COLO668 (cell line): Measurements from ENCODE around the gene ZBP1.

ENCODE experiments used
- DNase-seq: peaks from one replicate; lab custom pipeline; 2025; ENCODE audit not compliant: unreplicated experiment; lab: John Stamatoyannopoulos, UW

Gene ZBP1

DNA sequence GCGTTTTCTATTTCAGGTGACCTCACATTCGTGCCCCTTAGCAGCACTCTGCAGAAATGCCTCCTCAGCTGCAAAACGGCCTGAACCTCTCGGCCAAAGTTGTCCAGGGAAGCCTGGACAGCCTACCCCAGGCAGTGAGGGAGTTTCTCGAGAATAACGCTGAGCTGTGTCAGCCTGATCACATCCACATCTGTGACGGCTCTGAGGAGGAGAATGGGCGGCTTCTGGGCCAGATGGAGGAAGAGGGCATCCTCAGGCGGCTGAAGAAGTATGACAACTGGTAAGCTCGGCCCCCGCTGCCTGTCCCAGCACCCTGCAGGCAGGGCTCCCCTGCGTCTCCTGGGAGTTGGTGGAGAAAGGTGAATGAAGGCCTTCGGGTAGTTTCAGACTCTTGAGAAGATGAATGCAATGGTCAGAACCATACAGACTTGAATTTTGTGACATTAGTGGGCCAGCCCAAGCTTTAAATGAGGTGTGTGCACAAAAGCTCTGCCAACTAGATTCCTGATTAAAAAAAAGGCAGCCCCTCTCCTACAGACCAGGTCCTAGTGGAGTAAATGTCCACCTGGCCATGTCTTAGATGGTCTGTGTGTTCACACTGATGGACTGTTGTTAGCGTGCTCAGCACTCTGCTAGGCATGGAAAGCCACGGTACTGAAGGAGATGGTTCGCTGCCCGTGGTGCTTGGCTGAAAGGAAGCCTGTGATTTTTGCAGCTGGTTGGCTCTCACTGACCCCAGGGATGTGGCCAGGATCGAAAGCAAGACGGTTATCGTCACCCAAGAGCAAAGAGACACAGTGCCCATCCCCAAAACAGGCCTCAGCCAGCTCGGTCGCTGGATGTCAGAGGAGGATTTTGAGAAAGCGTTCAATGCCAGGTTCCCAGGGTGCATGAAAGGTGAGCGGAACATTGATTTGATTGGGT is 58.6 kb downstream of the ZBP1 start:
- DNase-seq = no peak

- DNase-seq = no peak
Measured at GRCh38 chr20:57560554-57561355, 59.5 kb downstream of the ZBP1 start, which contains the start of gene PCK1. Gene PCK1 (plus strand): TSS chr20:57561110. CDS start chr20:57561412, 302 bp downstream.

GRCh38 chr20:57559658-57560553 is 60.3 kb downstream of the ZBP1 start:
- no peak for DNase-seq

DNA sequence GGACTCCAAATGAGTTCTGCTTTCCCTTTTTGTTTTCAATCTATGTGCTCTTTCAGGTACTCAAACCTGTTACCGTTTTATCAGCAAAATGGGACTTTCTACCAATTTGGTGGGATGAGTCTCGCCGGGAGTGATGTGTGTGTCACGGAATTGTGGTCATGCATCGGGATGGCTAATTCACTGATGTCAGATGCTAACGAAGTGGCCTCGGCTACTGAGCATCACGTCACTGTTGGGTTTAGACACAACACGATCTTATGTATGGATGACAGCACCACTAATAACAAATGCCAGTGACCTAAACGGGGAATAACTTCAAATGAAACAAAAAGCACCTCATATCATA is 61.0 kb downstream of the ZBP1 start:
- DNase-seq = no peak

DNA sequence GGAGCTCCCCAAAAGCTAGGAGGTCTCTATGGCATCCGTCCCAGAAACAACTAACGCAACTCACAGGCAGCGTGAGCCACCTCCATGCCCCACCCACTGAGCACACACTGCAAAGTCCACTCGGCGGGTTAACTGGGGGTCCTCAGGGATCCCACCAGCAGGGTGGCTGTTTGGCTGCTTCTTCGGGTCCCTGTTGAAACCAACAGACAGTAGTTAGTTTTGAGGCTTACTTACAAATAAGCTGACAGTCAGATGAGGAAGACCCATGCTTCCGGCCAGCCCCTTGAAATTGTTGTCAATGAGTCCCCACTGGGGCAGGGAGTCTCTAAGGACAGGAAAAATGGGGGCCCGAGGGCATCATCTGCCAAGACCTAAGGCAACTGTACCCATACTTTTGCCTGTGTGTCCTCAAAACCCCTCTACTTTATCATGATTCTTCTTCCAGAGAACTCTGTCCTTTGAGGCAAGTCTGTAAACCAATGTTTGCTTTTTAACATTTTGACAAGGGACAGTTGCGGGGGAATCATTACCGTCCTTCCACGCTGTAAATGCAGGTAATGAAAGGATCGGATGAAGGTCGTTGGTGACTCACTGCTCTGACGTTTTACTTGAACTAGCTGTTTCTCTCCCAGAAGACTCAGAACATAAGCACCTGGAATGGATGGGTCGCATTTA is 61.5 kb downstream of the ZBP1 start:
- no peak for DNase-seq

DNA sequence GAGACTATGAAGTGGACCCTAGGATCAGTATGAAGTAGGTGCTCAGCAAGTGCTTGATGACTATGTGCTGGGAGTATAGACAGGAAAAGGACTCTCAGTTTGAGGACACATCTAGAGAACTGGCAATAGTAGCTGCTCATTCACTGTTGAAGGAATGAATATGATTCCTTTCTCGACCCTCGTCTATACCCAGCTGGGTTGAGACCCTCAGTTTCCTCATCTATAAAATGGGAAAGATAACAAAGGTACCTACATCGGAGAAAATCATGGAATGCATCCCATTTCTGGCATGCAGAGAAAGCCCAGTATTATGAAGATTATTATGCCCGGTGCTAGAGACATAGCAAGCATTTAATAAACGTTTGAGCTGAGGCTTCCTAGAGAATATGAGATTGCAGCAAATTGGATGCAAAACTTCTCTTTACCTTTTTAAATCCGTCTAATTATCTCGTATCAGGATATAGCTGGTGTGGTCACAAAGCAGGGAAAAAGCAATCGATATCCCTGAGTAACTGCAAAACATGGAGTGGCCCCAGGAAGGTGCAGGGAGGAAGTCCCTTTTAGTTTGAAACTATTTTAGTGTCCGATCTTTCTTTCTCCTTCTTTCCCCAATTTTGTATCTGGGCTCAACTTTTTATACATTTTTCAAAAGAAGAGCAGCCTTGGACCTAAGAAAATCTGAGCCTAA is 62.2 kb downstream of the ZBP1 start:
- no peak for DNase-seq

DNA sequence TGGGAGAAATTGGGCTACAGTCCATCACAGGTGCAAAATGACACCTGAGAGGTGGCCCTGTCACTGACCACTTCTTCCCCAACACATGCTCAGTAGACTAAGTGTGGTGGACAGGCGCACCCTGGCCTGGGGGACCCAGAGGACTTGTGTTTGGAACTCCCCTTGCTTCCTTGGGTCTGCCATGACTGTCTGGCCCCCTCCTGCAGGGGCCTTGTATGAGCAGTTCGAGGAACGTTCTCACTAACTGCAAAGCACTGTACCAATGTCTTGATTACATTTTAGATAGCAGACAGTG is 63.3 kb downstream of the ZBP1 start:
- DNase-seq = no peak

GRCh38 chr20:57555457-57556184 is 64.6 kb downstream of the ZBP1 start:
- DNase-seq = no peak
